OCI-LY3 (cell line): Measurements from ENCODE around the gene ONECUT1.
A peak's percentile ranks its signal among the peaks of the same experiment; 100 is the strongest.

Source experiments
- H2AFZ ChIP-seq: fragments of 200-600, 300-600 bp; shearing (Covaris generic); 2 replicates; pipeline ENCODE4 v1.6.0; 2014; ENCODE audit warnings: antibody characterized with exemption, low read depth, low read length
- H3K27ac ChIP-seq: fragments of 200-600, 300-600 bp; sonication (generic); 2 replicates; pipeline ENCODE4 v1.5.1; 2014; ENCODE audit warnings: mild to moderate bottlenecking, low read length, moderate library complexity, mixed read lengths
- H3K27me3 ChIP-seq: fragments of 200-600, 300-600 bp; sonication (generic); 2 replicates; pipeline ENCODE4 v1.6.1; 2014; ENCODE audit warnings: low read depth, low read length, mixed read lengths
- H3K36me3 ChIP-seq: fragments of 200-600, 300-600 bp; sonication (generic); replicated peaks from 2 replicates; pipeline ENCODE3; 2014; ENCODE audit warnings: low read depth, low read length, mixed read lengths
- H3K4me1 ChIP-seq: fragments of 300-600, 200-600 bp; sonication (generic); 2 replicates; pipeline ENCODE4 v1.6.1; 2014; ENCODE audit warnings: low read length, mixed read lengths
- H3K4me2 ChIP-seq: fragments of 200-600, 300-600 bp; sonication (generic); 2 replicates; pipeline ENCODE4 v1.6.1; 2014; ENCODE audit warnings: low read length, mixed read lengths
- H3K4me3 ChIP-seq: fragments of 300-600, 200-600 bp; sonication (generic); 2 replicates; pipeline ENCODE4 v1.5.1; 2014; ENCODE audit warnings: antibody characterized with exemption, mild to moderate bottlenecking, low read length, moderate library complexity
- H3K79me2 ChIP-seq: fragments of 300-600, 200-600 bp; shearing (Covaris generic); 2 replicates; pipeline ENCODE4 v1.6.1; 2014; ENCODE audit warnings: mild to moderate bottlenecking, low read length, mixed read lengths
- H3K9ac ChIP-seq: fragments of 300-600, 200-600 bp; shearing (Covaris generic); 2 replicates; pipeline ENCODE4 v1.6.0; 2014; ENCODE audit warnings: mild to moderate bottlenecking, low read length, moderate library complexity
- H3K9me3 ChIP-seq: fragments of 200-600, 300-600 bp; shearing (Covaris generic); 2 replicates; pipeline ENCODE4 v1.6.1; 2014; ENCODE audit warnings: low read length, mixed read lengths; ENCODE audit not compliant: insufficient read depth
- H4K20me1 ChIP-seq: fragments of 200-600, 300-600 bp; sonication (generic); 2 replicates; pipeline ENCODE4 v1.6.1; 2016; ENCODE audit warnings: low read length, mixed read lengths; ENCODE audit not compliant: insufficient read depth
- EZH2phosphoT487 ChIP-seq: fragments of 200-600 bp; shearing (Covaris generic); IDR thresholded peaks from 2 replicates; pipeline ENCODE4 v1.6.1; 2018; ENCODE audit warnings: antibody characterized with exemption, mixed run types, low read depth
- TF ChIP-seq, protein P1 (sequence below): fragments of 200-600, 300-600 bp; sonication (generic); IDR thresholded peaks from 2 replicates; pipeline ENCODE4 v1.5.1; 2014; ENCODE audit warnings: antibody characterized with exemption, low read length, low read depth

Gene ONECUT1

GRCh38 chr15:52790941-52791751 lies 1.0 kb upstream of the ONECUT1 start:
- Histone ChIP-seq H3K9me3 (no peaks in the 10 kb centered on the region), H3K79me2 (no peaks in the 10 kb centered on the region), H3K36me3 (no peaks in the 10 kb centered on the region), H4K20me1 (no peaks in the 10 kb centered on the region), H3K9ac (peak overlapping the region; percentile 71), H3K4me1 (no peaks in the 10 kb centered on the region), H3K27ac (no peak overlapping the region), H3K27me3 (no peaks in the 10 kb centered on the region), H2AFZ (peak overlapping the region; percentile 42), H3K4me3 (peak overlapping the region; percentile 89), H3K4me2 (peak overlapping the region; percentile 86)
- TF ChIP-seq, protein P1, sequence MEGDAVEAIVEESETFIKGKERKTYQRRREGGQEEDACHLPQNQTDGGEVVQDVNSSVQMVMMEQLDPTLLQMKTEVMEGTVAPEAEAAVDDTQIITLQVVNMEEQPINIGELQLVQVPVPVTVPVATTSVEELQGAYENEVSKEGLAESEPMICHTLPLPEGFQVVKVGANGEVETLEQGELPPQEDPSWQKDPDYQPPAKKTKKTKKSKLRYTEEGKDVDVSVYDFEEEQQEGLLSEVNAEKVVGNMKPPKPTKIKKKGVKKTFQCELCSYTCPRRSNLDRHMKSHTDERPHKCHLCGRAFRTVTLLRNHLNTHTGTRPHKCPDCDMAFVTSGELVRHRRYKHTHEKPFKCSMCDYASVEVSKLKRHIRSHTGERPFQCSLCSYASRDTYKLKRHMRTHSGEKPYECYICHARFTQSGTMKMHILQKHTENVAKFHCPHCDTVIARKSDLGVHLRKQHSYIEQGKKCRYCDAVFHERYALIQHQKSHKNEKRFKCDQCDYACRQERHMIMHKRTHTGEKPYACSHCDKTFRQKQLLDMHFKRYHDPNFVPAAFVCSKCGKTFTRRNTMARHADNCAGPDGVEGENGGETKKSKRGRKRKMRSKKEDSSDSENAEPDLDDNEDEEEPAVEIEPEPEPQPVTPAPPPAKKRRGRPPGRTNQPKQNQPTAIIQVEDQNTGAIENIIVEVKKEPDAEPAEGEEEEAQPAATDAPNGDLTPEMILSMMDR = no peak
- TF ChIP-seq EZH2phosphoT487 = no peak

GRCh38 chr15:52789601-52790168 lies 451 bp downstream of the ONECUT1 start:
- Histone ChIP-seq H3K9ac (peak overlapping the region; percentile 71), H3K27ac (no peak overlapping the region), H3K36me3 (no peaks in the 10 kb centered on the region)

GRCh38 chr15:52789008-52789600 lies 1.0 kb downstream of the ONECUT1 start:
- H2AFZ ChIP-seq = no peak overlapping the region
- no peaks in the 10 kb centered on the region for H3K27me3 ChIP-seq
- no peaks in the 10 kb centered on the region for H3K36me3 ChIP-seq
- H3K9me3 ChIP-seq = no peaks in the 10 kb centered on the region
- TF ChIP-seq, protein P1 = no peak
- TF ChIP-seq EZH2phosphoT487 = no peak
- H3K4me2 ChIP-seq = no peak overlapping the region; the same call in 1 of the 2 replicates
- no peak overlapping the region for H3K27ac ChIP-seq
- no peaks in the 10 kb centered on the region for H3K79me2 ChIP-seq
- no peaks in the 10 kb centered on the region for H3K4me1 ChIP-seq
- no peaks in the 10 kb centered on the region for H4K20me1 ChIP-seq
- no peak overlapping the region for H3K9ac ChIP-seq
- no peak overlapping the region for H3K4me3 ChIP-seq

More at GRCh38 chr15:52789601-52790168, 451 bp downstream of the ONECUT1 start:
- H4K20me1 ChIP-seq = no peaks in the 10 kb centered on the region
- no peaks in the 10 kb centered on the region for H3K9me3 ChIP-seq
- H3K27me3 ChIP-seq = no peaks in the 10 kb centered on the region
- H3K4me1 ChIP-seq = no peaks in the 10 kb centered on the region
- TF ChIP-seq, protein P1 = no peak
- no peak for TF ChIP-seq EZH2phosphoT487
- peak overlapping the region; percentile 89 for H3K4me3 ChIP-seq
- peak overlapping the region; percentile 74 for H2AFZ ChIP-seq
- H3K79me2 ChIP-seq = no peaks in the 10 kb centered on the region
- H3K4me2 ChIP-seq = peak overlapping the region; percentile 86
